Uterus (tissue), 4 donors: ENCODE data around the gene SPEM3. TPM values are rescaled to one million over a fixed set of nuclear protein-coding genes. Genes with fewer than 3 reads are reported as not detected.

Experiments used
- DNase-seq, 2 donors: peaks; one replicate each; pipeline ENCODE4 v3.0.0-alpha.2; 2019 to 2020
- H3K27ac ChIP-seq, 2 donors: fragments of 200-600 bp; sonication (generic); 1 replicate in 1 of 2; 2 replicates in 1 of 2; pipeline ENCODE4 v1.5.1; 2016 to 2018
- H3K27me3 ChIP-seq, 2 donors: fragments of 200-600 bp; sonication (generic); one replicate each; pipeline ENCODE4 v1.5.1; 2018 to 2019; ENCODE audit warnings: control low read depth in 1 of 2
- H3K36me3 ChIP-seq, 2 donors: fragments of 200-600 bp; sonication (generic); one replicate each; pipeline ENCODE4 v1.5.1; 2019; ENCODE audit warnings: control low read depth in 1 of 2
- H3K4me1 ChIP-seq, 2 donors: fragments of 200-600 bp; sonication (generic); one replicate each; pipeline ENCODE4 v1.5.1; 2018 to 2019; ENCODE audit warnings: control low read depth in 1 of 2
- H3K4me3 ChIP-seq, 2 donors: fragments of 200-600 bp; sonication (generic); 1 replicate in 1 of 2; 2 replicates in 1 of 2; pipeline ENCODE4 v1.5.1; 2018 to 2019; ENCODE audit warnings: mild to moderate bottlenecking in 1 of 2
- H3K9me3 ChIP-seq, 2 donors: fragments of 200-600 bp; sonication (generic); one replicate each; pipeline ENCODE4 v1.5.1; 2019; ENCODE audit warnings: control low read depth in 1 of 2
- POLR2A ChIP-seq, 2 donors: fragments of 450-650 bp; IDR thresholded peaks; one replicate each; pipeline ENCODE4 v1.6.1; 2016; ENCODE audit warnings: antibody characterized with exemption in 2 of 2, mild to moderate bottlenecking in 1 of 2, moderate library complexity in 1 of 2
- intact Hi-C: fragments of 100-400 bp; cut with DNase I; formaldehyde crosslinking; loops from one replicate; pipeline ENCODE4 v1.15.1; 2023; ENCODE audit warnings: low total_unique reads
- total RNA-seq, 4 donors: library from RNA; depleted of rRNA in 3 of 4; stranded (reverse); fragments of >200 nt in 3 of 4; gene quantifications; one replicate each; pipeline versions ENCODE4 v1.1.0 to v1.2.4, GENCODE V29; 2014 to 2023
- TF ChIP-seq, protein P1 (sequence below), 4 experiments: fragments of 200-600 bp in 2 of 4; fragments of 450-650 bp in 2 of 4; sonication (generic) in 2 of 4; IDR thresholded peaks; one replicate each; pipeline ENCODE4 v1.5.1; 2016 to 2019; ENCODE audit warnings: antibody characterized with exemption in 4 of 4, mild to moderate bottlenecking in 2 of 4, moderate library complexity in 1 of 4
- donor health status: DM: yes; HTN: yes; CAD: no.

SPEM3 gene
- total RNA-seq, 4 donors from 2014 or later: not detected

DNA sequence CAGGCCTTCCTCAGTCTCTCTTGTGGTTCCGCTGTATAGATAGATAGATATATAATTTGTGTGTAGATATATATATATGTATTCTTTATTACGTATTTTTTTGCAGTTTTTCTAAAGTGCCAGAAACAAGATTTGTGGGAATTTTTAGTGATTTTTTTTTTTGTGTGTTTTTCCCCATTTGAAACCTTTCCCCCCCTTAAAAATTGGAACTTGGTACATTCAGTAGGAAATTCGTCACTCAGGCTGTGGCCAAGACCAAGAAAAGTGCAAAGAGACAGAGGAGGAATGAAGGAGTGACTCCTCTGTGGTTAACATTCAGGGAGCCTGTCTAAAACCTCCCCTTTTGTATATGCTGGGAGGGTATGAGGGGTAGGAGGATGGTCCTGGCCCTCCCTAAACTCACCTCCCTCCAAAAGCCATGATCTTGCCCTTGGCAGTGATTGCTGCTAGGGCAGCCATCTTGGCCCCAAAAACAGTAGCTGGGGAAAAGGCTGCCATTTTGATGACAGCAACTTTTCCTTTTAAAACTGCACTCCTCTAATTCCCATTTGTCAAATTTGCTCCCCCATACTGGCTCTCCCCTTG is 31.4 kb downstream of the SPEM3 start:
- H3K9me3 ChIP-seq: no peaks in the 10 kb centered on the region
- H3K27me3 ChIP-seq: no peaks in the 10 kb centered on the region
- H3K4me1 ChIP-seq: no peaks in the 10 kb centered on the region
- H3K4me3 ChIP-seq: no peak overlapping the region
- H3K36me3 ChIP-seq: no peaks in the 10 kb centered on the region
- TF ChIP-seq, protein P1, sequence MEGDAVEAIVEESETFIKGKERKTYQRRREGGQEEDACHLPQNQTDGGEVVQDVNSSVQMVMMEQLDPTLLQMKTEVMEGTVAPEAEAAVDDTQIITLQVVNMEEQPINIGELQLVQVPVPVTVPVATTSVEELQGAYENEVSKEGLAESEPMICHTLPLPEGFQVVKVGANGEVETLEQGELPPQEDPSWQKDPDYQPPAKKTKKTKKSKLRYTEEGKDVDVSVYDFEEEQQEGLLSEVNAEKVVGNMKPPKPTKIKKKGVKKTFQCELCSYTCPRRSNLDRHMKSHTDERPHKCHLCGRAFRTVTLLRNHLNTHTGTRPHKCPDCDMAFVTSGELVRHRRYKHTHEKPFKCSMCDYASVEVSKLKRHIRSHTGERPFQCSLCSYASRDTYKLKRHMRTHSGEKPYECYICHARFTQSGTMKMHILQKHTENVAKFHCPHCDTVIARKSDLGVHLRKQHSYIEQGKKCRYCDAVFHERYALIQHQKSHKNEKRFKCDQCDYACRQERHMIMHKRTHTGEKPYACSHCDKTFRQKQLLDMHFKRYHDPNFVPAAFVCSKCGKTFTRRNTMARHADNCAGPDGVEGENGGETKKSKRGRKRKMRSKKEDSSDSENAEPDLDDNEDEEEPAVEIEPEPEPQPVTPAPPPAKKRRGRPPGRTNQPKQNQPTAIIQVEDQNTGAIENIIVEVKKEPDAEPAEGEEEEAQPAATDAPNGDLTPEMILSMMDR (IDR thresholded peaks at IDR 0.05): no peak
- no peak for TF ChIP-seq POLR2A (IDR thresholded peaks at IDR 0.05)
- DNase-seq: no peak
- intact Hi-C loops: no loop called here
- H3K27ac ChIP-seq: no peak overlapping the region

DNA sequence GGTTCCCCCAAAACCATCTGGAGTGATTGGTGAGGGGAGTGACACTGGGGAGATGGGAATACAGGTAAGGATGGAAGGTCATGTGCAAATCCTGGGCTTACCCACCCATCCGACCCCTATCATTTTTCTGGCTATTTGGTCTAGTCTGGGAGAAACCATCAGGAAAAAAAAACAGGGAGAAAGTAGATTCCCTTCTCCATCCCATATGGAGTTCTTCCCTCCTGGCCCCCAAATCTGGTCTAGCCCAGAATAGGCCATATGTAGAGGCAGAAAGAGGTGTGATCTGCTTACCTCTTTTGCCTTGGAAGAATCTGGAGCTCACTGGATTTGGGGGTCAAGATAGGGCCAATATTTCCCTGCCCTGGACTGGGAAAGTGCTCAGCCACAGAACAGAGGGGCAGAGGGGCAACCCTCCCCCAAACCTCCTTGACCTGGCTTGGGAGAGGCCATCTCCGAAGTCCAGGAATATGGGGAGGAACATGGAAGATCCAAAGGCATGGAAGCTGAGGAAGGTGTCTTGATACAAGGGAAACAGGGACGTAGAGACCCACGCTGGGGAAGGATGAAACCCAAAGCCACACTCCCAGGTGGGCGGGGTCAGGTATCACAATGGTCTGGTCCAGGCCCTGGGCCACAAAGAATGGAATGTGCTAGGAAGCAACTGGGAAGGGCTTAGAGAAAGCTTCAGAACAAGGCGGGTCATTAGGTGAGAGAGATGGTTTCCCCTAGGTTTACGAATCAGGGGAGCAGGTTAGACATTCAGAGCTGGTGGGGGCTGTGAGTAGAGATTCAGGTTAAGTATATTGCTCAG is 32.4 kb downstream of the SPEM3 start:
- Histone ChIP-seq H3K27ac (no peak overlapping the region), H3K36me3 (no peaks in the 10 kb centered on the region), H3K9me3 (no peaks in the 10 kb centered on the region), H3K4me1 (no peaks in the 10 kb centered on the region), H3K27me3 (no peaks in the 10 kb centered on the region), H3K4me3 (no peak overlapping the region)
- no peak for TF ChIP-seq POLR2A (IDR thresholded peaks at IDR 0.05)
- TF ChIP-seq, protein P1 (IDR thresholded peaks at IDR 0.05): no peak
- intact Hi-C loops: no loop called here
- no peak for DNase-seq

DNA sequence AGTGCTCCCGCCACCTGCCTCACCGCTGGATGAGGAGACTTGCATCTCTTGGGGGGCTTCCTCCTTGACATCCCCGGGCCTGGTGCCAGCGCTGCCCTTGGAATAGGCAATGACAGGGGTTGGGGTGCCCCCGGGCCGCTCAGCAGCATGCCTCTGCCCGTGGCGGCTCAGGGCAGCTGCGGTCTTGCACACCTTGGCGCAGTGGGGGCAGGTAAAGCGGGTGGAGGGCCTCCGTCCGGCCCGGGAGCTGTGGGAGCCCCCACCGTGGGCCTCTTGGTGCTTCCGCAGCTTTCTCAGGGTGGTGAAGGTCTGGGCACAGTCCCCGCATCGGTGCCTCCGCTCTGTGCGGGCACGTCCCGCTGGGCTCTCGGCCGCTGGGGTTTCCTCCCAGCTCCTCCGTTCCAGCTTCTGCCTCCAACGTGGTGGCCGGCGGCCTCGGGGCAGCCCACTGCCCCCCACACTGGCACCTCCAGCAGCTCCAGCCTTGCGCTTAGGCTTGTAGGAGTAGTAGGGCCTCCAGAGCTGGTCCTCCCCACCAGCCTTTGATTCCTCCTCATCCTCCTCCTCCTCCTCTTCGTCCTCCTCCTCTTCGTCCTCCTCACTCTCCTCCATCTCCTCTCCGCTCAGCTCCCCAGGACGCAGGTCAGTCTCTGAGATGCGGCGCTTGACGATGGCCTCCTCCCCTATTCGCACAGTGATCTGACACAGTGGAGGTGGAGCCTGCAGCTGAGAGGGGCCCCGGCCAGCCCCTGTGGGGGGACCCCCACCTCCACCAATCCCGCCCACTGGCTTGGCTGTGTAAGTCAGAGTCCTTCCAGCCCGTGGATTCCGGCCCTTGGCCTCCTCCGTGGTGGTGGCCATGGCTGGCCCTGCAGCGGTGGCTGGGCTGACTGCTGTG is 34.1 kb downstream of the SPEM3 start:
- H3K9me3 ChIP-seq: no peaks in the 10 kb centered on the region
- no peak overlapping the region for H3K4me3 ChIP-seq
- H3K27ac ChIP-seq: no peak overlapping the region
- TF ChIP-seq, protein P1 (IDR thresholded peaks at IDR 0.05): no peak
- TF ChIP-seq POLR2A (IDR thresholded peaks at IDR 0.05): no peak
- intact Hi-C loops: no loop called here
- H3K27me3 ChIP-seq: no peaks in the 10 kb centered on the region
- H3K4me1 ChIP-seq: peaks cover 0 to 8% of the 10 kb centered on the region in 2 donors
- H3K36me3 ChIP-seq: no peaks in the 10 kb centered on the region
- DNase-seq: no peak

DNA sequence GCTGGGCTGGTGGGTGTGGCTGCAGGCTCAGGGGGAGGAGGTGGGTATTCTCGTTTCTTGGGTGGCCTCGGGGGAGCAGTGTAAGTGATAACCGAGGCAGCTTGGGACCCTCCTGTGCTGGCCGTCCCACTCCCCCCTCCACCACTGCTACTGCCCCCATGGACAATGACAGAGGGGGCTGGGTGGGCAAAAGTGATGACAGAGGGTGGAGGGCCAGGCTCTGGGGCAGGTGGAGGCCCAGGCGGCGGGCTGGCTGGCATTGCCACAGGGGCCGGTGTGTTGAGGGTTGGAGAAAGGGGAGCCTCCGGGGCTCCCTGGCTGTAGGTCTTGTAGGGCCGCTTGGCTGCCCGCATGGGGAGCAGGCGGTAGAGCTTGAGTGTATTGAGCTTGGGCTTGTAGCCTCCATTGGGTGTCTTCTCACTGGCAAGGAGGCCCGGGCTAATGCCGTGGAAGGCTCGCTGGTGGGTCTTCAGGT is 34.8 kb downstream of the SPEM3 start:
- DNase-seq: no peak
- Histone ChIP-seq H3K9me3 (no peaks in the 10 kb centered on the region), H3K27ac (no peak overlapping the region), H3K4me1 (peaks cover 3 to 8% of the 10 kb centered on the region in 2 donors), H3K4me3 (no peak overlapping the region), H3K27me3 (no peaks in the 10 kb centered on the region), H3K36me3 (no peaks in the 10 kb centered on the region)
- intact Hi-C loops: no loop called here
- no peak for TF ChIP-seq POLR2A (IDR thresholded peaks at IDR 0.05)
- TF ChIP-seq, protein P1 (IDR thresholded peaks at IDR 0.05): no peak
